SK-N-SH (cell line): ENCODE data around the gene ZNF682. TPM values are rescaled to one million over a fixed set of nuclear protein-coding genes. Genes with fewer than 3 reads are reported as not detected.

Experiments
- CTCF ChIA-PET: fragments of 300-600, 350-600 bp; formaldehyde crosslinking; extraction: SDS; loops from one replicate; lab custom pipeline; 2021; lab: Yijun Ruan, JAX
- POLR2A ChIA-PET: fragments of 350-600 bp; sonication (Branson Sonifier 250); formaldehyde crosslinking; extraction: SDS; loops from one replicate; lab custom pipeline; 2020; ENCODE audit warnings: antibody characterized with exemption, inconsistent platforms; lab: Yijun Ruan, JAX
- DNase-seq: peaks from one replicate; pipeline ENCODE4 v3.0.0; 2012
- H2AFZ ChIP-seq: fragments of 200-600 bp; sonication (generic); 2 replicates; pipeline ENCODE4 v1.8.1; 2016; ENCODE audit warnings: antibody characterized with exemption, mild to moderate bottlenecking, low read depth
- H3F3A ChIP-seq: fragments of 200-600 bp; sonication (generic); replicated peaks from 2 replicates; pipeline ENCODE3; 2016; ENCODE audit warnings: antibody characterized with exemption, mild to moderate bottlenecking; ENCODE audit not compliant: insufficient read depth
- H3K27ac ChIP-seq, 2 experiments: fragments of 200-500 bp in 1 of 2; fragments of 200-600 bp in 1 of 2; sonication (Bioruptor generic) in 1 of 2; sonication (generic), shearing (Covaris generic) in 1 of 2; 2 replicates each; pipeline versions ENCODE4 v1.5.1 to v1.6.1; 2014 to 2016; ENCODE audit warnings: low read depth in 2 of 2, inconsistent platforms in 1 of 2, low read length in 1 of 2, mild to moderate bottlenecking in 1 of 2, mixed read lengths in 1 of 2
- H3K27me3 ChIP-seq: fragments of 200-600 bp; sonication (generic), shearing (Covaris generic); 2 replicates; pipeline ENCODE4 v1.6.1; 2016; ENCODE audit warnings: mixed run types; ENCODE audit not compliant: insufficient read depth
- H3K36me3 ChIP-seq, 2 experiments: fragments of 200-500 bp in 1 of 2; fragments of 200-600 bp in 1 of 2; sonication (Bioruptor generic) in 1 of 2; sonication (generic) in 1 of 2; replicated peaks in 1 of 2; 2 replicates each; pipeline versions ENCODE3 to v1.5.1; 2014 to 2016; ENCODE audit warnings: low read length in 1 of 2, mild to moderate bottlenecking in 1 of 2; ENCODE audit not compliant: insufficient read depth in 2 of 2, control insufficient read depth in 1 of 2
- H3K4me1 ChIP-seq, 2 experiments: fragments of 200-500 bp in 1 of 2; fragments of 200-600 bp in 1 of 2; sonication (Bioruptor generic) in 1 of 2; sonication (generic), shearing (Covaris generic) in 1 of 2; 2 replicates each; pipeline versions ENCODE4 v1.5.1 to v1.6.1; 2014 to 2016; ENCODE audit warnings: low read depth in 1 of 2, low read length in 1 of 2, mixed run types in 1 of 2; ENCODE audit not compliant: insufficient read depth in 2 of 2, control insufficient read depth in 1 of 2
- H3K4me2 ChIP-seq: fragments of 200-600 bp; sonication (generic), shearing (Covaris generic); 2 replicates; pipeline ENCODE4 v1.6.1; 2017; ENCODE audit warnings: mixed run types
- H3K4me3 ChIP-seq, 2 experiments: fragments of 200-500 bp in 1 of 2; fragments of 200-600 bp in 1 of 2; sonication (Bioruptor generic) in 1 of 2; sonication (generic), shearing (Covaris generic) in 1 of 2; 2 replicates each; pipeline versions ENCODE4 v1.5.1 to v1.8.1; 2014 to 2016; ENCODE audit warnings: low read depth in 2 of 2, inconsistent platforms in 1 of 2, low read length in 1 of 2, mild to moderate bottlenecking in 1 of 2, mixed read lengths in 1 of 2, moderate library complexity in 1 of 2
- H3K79me2 ChIP-seq: fragments of 200-600 bp; sonication (generic); 2 replicates; pipeline ENCODE4 v1.8.1; 2017; ENCODE audit warnings: mild to moderate bottlenecking; ENCODE audit not compliant: insufficient read depth
- H3K9ac ChIP-seq: fragments of 200-600 bp; sonication (generic); 2 replicates; pipeline ENCODE4 v1.6.1; 2017; ENCODE audit warnings: mixed run types
- H3K9me2 ChIP-seq: fragments of 200-600 bp; sonication (generic); 2 replicates; pipeline ENCODE4 v1.6.1; 2017; ENCODE audit warnings: mixed run types
- H3K9me3 ChIP-seq: fragments of 200-600 bp; sonication (generic); 2 replicates; pipeline ENCODE4 v1.6.1; 2017; ENCODE audit warnings: mixed run types, mild to moderate bottlenecking, moderate library complexity
- H4K20me1 ChIP-seq: fragments of 200-600 bp; sonication (generic); 2 replicates; pipeline ENCODE4 v1.6.1; 2017; ENCODE audit warnings: mild to moderate bottlenecking, mixed run types; ENCODE audit not compliant: insufficient read depth
- CHD2 ChIP-seq: fragments of 150-350 bp; IDR thresholded peaks from 2 replicates; pipeline ENCODE4 v1.6.1; 2018; ENCODE audit warnings: low read length; ENCODE audit not compliant: partially characterized antibody
- EP300 ChIP-seq, 2 experiments: IDR thresholded peaks; 2 replicates each; pipeline versions ENCODE4 v1.4.0 to v1.6.1; 2012; ENCODE audit warnings: borderline replicate concordance in 1 of 2, low read depth in 1 of 2, low read length in 1 of 2
- FOSL2 ChIP-seq: IDR thresholded peaks from 2 replicates; pipeline ENCODE4 v1.4.0; 2012; ENCODE audit warnings: low read depth, mild to moderate bottlenecking, moderate library complexity, borderline replicate concordance
- GABPA ChIP-seq: IDR thresholded peaks from 2 replicates; pipeline ENCODE4 v1.4.0; 2012; ENCODE audit warnings: low read depth, mild to moderate bottlenecking
- GATA2 ChIP-seq: sonication (generic); formaldehyde crosslinking; IDR thresholded peaks from 2 replicates; pipeline ENCODE4 v1.5.0; 2020; ENCODE audit warnings: mild to moderate bottlenecking, missing genetic modification reagents
- JUND ChIP-seq: IDR thresholded peaks from 2 replicates; pipeline ENCODE4 v1.4.0; 2012
- MEF2A ChIP-seq: IDR thresholded peaks from 2 replicates; pipeline ENCODE4 v1.4.0; 2012; ENCODE audit warnings: low read depth, borderline replicate concordance
- MXI1 ChIP-seq: IDR thresholded peaks from 2 replicates; pipeline ENCODE4 v1.6.1; 2012; ENCODE audit warnings: mild to moderate bottlenecking, low read depth, low read length, improper control_type of control experiment
- NFIC ChIP-seq: IDR thresholded peaks from 2 replicates; pipeline ENCODE4 v1.4.0; 2012; ENCODE audit warnings: borderline replicate concordance
- NRF1 ChIP-seq: IDR thresholded peaks from 2 replicates; pipeline ENCODE4 v1.6.1; 2012; ENCODE audit warnings: low read depth, mild to moderate bottlenecking, low read length
- POLR2AphosphoS5 ChIP-seq: IDR thresholded peaks from 2 replicates; pipeline ENCODE4 v1.6.1; 2012; ENCODE audit warnings: low read depth, low read length
- RCOR1 ChIP-seq: fragments of 150-350 bp; IDR thresholded peaks from 2 replicates; pipeline ENCODE4 v1.6.1; 2017; ENCODE audit warnings: antibody characterized with exemption, low read length
- RXRA ChIP-seq: IDR thresholded peaks from 2 replicates; pipeline ENCODE4 v1.4.0; 2012; ENCODE audit warnings: low read depth, mild to moderate bottlenecking, borderline replicate concordance
- SIN3A ChIP-seq: IDR thresholded peaks from 2 replicates; pipeline ENCODE4 v1.6.1; 2012; ENCODE audit warnings: low read depth, mild to moderate bottlenecking, low read length, moderate library complexity, borderline replicate concordance
- SMC3 ChIP-seq: IDR thresholded peaks from 2 replicates; pipeline ENCODE4 v1.6.1; 2012; ENCODE audit warnings: low read depth, low read length, improper control_type of control experiment
- TAF1 ChIP-seq: IDR thresholded peaks from 2 replicates; pipeline ENCODE4 v1.6.1; 2012; ENCODE audit warnings: low read depth, mild to moderate bottlenecking, low read length, moderate library complexity, borderline replicate concordance
- TCF12 ChIP-seq: IDR thresholded peaks from 2 replicates; pipeline ENCODE4 v1.4.0; 2012
- TEAD4 ChIP-seq: IDR thresholded peaks from 2 replicates; pipeline ENCODE4 v1.4.0; 2012; ENCODE audit warnings: mild to moderate bottlenecking, borderline replicate concordance; ENCODE audit not compliant: insufficient read depth
- YY1 ChIP-seq: IDR thresholded peaks from 2 replicates; pipeline ENCODE4 v1.4.0; 2012; ENCODE audit warnings: low read depth, mild to moderate bottlenecking
- WGBS: methylation state at CpG from one replicate; pipeline ENCODE4 v1.1.6; 2017; ENCODE audit warnings: low lambda C conversion rate; 5-methylcytosine and 5-hydroxymethylcytosine counted together
- polyA plus RNA-seq, 3 experiments: library from polyadenylated mRNA; depleted of rRNA; stranded (reverse); fragments of >200 nt; gene quantifications; 2 replicates each; pipeline ENCODE4 v1.2.3, GENCODE V29; 2012
- TF ChIP-seq, protein P1 (sequence below): fragments of 200-600 bp; sonication (generic); IDR thresholded peaks from 2 replicates; pipeline ENCODE4 v1.6.1; 2017; ENCODE audit warnings: antibody characterized with exemption, mild to moderate bottlenecking, moderate library complexity
- TF ChIP-seq, protein P2 (sequence below): fragments of 150-350 bp; IDR thresholded peaks from 2 replicates; pipeline ENCODE4 v1.6.1; 2016; ENCODE audit warnings: mild to moderate bottlenecking, low read depth, low read length
- TF ChIP-seq, protein P3 (sequence below): fragments of 150-350 bp; IDR thresholded peaks from 2 replicates; pipeline ENCODE4 v1.6.1; 2017; ENCODE audit warnings: antibody characterized with exemption, low read length, low read depth, borderline replicate concordance
- TF ChIP-seq, protein P4 (sequence below): IDR thresholded peaks from 2 replicates; pipeline ENCODE4; 2012
- TF ChIP-seq, protein P5 (sequence below): IDR thresholded peaks from 2 replicates; pipeline ENCODE4 v1.4.0; 2012; ENCODE audit warnings: low read depth
- TF ChIP-seq, protein P6 (sequence below): IDR thresholded peaks from 2 replicates; pipeline ENCODE4 v1.4.0; 2012; ENCODE audit warnings: low read depth, borderline replicate concordance

Gene ZNF682
- polyA plus RNA-seq (2012; rRNA removed): 1.7 and 2.5 TPM in 2 replicates
- polyA plus RNA-seq (2012; cell fraction: cytosol; rRNA removed): 1.8 and 2.3 TPM in 2 replicates
- 8.5 and 11.0 TPM in 2 replicates for polyA plus RNA-seq (2012; cell fraction: nucleus; rRNA removed)

DNA sequence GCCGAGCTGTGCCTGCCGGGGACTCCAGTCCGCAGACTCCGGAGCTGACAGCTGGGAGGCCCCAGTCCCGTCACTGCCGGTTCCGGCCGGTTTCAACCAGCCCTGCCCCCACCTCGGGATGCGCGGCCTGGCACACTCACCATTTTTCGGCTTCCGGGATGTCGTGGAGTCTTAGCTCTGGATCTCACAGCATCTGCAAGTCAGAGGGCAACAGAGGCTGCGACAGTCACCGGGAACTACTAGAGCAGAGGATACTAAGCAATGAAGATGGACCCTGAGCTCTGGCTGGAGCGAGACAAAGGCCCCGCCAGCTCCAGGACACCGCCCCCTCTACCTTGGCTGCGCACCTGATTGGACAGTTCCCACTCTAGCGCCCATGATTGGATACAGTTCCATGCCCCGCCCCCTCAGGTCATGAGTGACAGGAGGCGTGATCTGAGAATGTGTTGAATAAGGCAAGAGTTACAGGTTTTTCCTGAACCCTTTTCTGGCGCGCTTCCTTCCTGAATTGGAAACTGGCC, at the start of gene ZNF682:
TSS of gene ZNF682 (minus strand) at position 303 of the 521 bp plus-strand sequence. CDS start at position 143, 160 bp downstream.
- POLR2A ChIA-PET: interaction anchor here (0.6 to 1.9 kb wide), 5 partner anchors 13 to 218 kb away, joined by 3 to 26 read pairs (median 4); partner anchors contain the start of genes ZNF506 and ZNF90
- DNase-seq: peak; percentile 98
- peaks cover 39% of the 10 kb centered on the region; the same call in 1 of the 2 replicates for H3K79me2 ChIP-seq
- CTCF ChIA-PET: interaction anchor here (1.1 kb wide), 2 partner anchors 11 to 13 kb away, joined by 3 to 5 read pairs; no protein-coding TSS in a partner anchor
- peak within 1 kb of the TSS; percentile 93 for H2AFZ ChIP-seq
- H3K4me1 ChIP-seq: peaks cover 0 to 5% of the 10 kb centered on the region in 2 experiments; a peak in 2 of 4 replicates
- peak within 1 kb of the TSS; percentile 85 to 89 for H3K4me3 ChIP-seq
- H3K27ac ChIP-seq: peak within 1 kb of the TSS; percentile 70 to 79; a peak in 3 of 4 replicates
- H3K9me2 ChIP-seq: no peaks in the 10 kb centered on the region
- H4K20me1 ChIP-seq: no peaks in the 10 kb centered on the region
- peak within 1 kb of the TSS; percentile 74 for H3K4me2 ChIP-seq
- no peaks in the 10 kb centered on the region for H3K9me3 ChIP-seq
- H3K9ac ChIP-seq: peak within 1 kb of the TSS; percentile 76
- under 1% methylated on average over 11 of the region's 25 CpGs for WGBS
- H3K27me3 ChIP-seq: no peaks in the 10 kb centered on the region
- H3K36me3 ChIP-seq: peaks cover 0 to 6% of the 10 kb centered on the region in 2 experiments
- H3F3A ChIP-seq: no peaks in the 10 kb centered on the region
- no peak for TF ChIP-seq SMC3
- no peak for TF ChIP-seq TCF12
- no peak for TF ChIP-seq TEAD4
- no peak for TF ChIP-seq MEF2A
- TF ChIP-seq, protein P1, sequence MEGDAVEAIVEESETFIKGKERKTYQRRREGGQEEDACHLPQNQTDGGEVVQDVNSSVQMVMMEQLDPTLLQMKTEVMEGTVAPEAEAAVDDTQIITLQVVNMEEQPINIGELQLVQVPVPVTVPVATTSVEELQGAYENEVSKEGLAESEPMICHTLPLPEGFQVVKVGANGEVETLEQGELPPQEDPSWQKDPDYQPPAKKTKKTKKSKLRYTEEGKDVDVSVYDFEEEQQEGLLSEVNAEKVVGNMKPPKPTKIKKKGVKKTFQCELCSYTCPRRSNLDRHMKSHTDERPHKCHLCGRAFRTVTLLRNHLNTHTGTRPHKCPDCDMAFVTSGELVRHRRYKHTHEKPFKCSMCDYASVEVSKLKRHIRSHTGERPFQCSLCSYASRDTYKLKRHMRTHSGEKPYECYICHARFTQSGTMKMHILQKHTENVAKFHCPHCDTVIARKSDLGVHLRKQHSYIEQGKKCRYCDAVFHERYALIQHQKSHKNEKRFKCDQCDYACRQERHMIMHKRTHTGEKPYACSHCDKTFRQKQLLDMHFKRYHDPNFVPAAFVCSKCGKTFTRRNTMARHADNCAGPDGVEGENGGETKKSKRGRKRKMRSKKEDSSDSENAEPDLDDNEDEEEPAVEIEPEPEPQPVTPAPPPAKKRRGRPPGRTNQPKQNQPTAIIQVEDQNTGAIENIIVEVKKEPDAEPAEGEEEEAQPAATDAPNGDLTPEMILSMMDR: no peak
- peak; percentile 79 for TF ChIP-seq POLR2AphosphoS5
- TF ChIP-seq GABPA: peak; percentile 80
- peak; percentile 73 for TF ChIP-seq CHD2
- no peak for TF ChIP-seq GATA2 (CRISPR knock-in tag)
- peak; percentile 33; the same call in 1 of the 2 replicates for TF ChIP-seq TAF1
- TF ChIP-seq, protein P2, sequence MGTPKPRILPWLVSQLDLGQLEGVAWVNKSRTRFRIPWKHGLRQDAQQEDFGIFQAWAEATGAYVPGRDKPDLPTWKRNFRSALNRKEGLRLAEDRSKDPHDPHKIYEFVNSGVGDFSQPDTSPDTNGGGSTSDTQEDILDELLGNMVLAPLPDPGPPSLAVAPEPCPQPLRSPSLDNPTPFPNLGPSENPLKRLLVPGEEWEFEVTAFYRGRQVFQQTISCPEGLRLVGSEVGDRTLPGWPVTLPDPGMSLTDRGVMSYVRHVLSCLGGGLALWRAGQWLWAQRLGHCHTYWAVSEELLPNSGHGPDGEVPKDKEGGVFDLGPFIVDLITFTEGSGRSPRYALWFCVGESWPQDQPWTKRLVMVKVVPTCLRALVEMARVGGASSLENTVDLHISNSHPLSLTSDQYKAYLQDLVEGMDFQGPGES: peak; percentile 75
- TF ChIP-seq NRF1: no peak
- no peak for TF ChIP-seq RXRA
- TF ChIP-seq MXI1: peak; percentile 90
- TF ChIP-seq, protein P3, sequence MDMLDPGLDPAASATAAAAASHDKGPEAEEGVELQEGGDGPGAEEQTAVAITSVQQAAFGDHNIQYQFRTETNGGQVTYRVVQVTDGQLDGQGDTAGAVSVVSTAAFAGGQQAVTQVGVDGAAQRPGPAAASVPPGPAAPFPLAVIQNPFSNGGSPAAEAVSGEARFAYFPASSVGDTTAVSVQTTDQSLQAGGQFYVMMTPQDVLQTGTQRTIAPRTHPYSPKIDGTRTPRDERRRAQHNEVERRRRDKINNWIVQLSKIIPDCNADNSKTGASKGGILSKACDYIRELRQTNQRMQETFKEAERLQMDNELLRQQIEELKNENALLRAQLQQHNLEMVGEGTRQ: no peak
- TF ChIP-seq SIN3A: peak; percentile 91
- no peak for TF ChIP-seq YY1
- TF ChIP-seq, protein P4, sequence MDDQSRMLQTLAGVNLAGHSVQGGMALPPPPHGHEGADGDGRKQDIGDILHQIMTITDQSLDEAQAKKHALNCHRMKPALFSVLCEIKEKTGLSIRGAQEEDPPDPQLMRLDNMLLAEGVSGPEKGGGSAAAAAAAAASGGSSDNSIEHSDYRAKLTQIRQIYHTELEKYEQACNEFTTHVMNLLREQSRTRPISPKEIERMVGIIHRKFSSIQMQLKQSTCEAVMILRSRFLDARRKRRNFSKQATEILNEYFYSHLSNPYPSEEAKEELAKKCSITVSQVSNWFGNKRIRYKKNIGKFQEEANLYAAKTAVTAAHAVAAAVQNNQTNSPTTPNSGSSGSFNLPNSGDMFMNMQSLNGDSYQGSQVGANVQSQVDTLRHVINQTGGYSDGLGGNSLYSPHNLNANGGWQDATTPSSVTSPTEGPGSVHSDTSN: peak; percentile 98
- no peak for TF ChIP-seq FOSL2
- TF ChIP-seq RCOR1: no peak
- TF ChIP-seq, protein P5, sequence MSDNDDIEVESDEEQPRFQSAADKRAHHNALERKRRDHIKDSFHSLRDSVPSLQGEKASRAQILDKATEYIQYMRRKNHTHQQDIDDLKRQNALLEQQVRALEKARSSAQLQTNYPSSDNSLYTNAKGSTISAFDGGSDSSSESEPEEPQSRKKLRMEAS: peak; percentile 83
- TF ChIP-seq, protein P6, sequence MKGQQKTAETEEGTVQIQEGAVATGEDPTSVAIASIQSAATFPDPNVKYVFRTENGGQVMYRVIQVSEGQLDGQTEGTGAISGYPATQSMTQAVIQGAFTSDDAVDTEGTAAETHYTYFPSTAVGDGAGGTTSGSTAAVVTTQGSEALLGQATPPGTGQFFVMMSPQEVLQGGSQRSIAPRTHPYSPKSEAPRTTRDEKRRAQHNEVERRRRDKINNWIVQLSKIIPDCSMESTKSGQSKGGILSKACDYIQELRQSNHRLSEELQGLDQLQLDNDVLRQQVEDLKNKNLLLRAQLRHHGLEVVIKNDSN: no peak
- TF ChIP-seq JUND: no peak
- no peak for TF ChIP-seq EP300 (IDR thresholded peaks at IDR 0.05; ENCODE audit: borderline replicate concordance in 1 of 2, low read depth in 1 of 2, low read length in 1 of 2)
- no peak for TF ChIP-seq NFIC
